HG03060 (cell line): Measurements from ENCODE around the gene EXOC6.
"Not testable (repeated sequence)": the region's sequence is repeated elsewhere in the genome, so short reads cannot be mapped to it uniquely, and the experiment has no call there.

Experiments used
- ATAC-seq: cut with Tn5 transposase; IDR thresholded peaks from one replicate; pipeline ENCODE4 v1.9.1; 2021; ENCODE audit warnings: low read depth, moderate number of reproducible peaks; ENCODE audit not compliant: unreplicated experiment

EXOC6 gene

DNA sequence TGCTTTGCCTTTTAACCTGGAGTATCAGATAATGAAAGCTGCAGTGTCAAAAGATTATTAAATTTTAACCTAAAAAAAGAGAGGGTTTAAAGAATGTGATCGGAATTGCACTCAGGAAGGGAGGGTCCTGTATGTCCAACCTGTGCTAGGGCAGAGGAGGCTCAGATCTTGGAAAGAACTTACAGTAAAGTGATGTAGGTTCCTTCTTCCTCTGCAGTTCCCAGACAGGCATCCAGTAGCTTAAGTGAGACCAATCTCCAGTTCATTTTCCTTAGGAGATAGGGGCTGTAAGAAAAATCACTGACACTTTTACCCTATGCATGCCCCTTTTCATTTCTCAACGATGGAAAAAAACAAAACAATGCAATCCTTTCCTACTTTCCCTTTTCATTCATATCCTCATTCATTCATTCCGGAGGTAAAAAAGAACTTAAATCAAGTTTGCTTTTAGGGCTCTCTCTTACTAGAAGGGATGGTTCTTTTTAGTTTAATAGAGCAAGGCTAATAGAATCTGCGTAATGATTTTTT is 28.3 kb downstream of the EXOC6 start:
- no peak for ATAC-seq

DNA sequence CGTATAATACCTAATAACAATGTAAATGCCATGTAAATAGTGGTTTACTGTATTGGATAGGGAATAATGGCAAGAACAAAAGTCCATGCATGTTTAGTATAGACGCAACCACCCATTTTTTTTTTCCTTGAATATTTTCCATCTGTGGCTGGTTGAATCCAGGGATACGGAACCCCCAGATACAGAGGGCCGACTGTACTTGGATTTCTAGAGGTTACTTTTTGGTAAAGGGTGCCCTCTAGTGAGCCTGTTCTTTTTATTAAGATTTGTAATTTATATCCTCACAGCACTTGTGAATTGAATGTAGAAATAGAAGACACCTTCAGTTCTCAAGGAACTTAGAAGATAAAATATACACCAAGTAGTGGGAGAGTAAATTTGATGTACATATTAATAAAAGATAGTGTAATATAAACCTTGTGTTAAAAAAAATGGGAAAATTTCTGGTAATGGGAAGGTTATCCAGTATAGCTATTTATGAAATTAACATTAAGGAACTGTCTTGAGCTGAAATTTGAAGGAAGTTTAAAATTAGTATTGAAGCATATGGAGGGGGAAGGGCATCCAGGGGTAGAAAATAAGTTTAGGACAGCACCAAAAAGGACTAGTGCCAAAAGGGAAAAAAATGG is 32.0 kb downstream of the EXOC6 start:
- no peak for ATAC-seq

DNA sequence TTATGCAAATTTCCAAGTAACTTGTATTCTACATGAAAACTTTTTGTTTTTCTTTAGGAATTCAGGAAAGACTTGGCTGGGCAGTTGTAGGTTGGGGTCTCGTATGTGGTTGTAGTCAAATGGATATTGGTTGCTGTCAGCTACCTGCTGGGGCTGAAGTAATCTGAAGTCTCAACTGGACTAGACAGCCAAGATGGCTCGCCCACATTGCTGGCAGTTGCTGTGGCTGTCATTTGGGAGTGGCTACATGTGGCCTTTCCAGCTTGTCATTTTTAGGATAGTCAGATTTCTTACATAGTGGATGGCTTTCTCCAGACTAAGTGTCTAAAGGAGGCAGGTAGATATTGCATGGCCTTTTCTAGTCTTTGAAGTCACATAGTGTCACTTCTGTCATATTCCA is 32.6 kb downstream of the EXOC6 start:
- no peak for ATAC-seq

DNA sequence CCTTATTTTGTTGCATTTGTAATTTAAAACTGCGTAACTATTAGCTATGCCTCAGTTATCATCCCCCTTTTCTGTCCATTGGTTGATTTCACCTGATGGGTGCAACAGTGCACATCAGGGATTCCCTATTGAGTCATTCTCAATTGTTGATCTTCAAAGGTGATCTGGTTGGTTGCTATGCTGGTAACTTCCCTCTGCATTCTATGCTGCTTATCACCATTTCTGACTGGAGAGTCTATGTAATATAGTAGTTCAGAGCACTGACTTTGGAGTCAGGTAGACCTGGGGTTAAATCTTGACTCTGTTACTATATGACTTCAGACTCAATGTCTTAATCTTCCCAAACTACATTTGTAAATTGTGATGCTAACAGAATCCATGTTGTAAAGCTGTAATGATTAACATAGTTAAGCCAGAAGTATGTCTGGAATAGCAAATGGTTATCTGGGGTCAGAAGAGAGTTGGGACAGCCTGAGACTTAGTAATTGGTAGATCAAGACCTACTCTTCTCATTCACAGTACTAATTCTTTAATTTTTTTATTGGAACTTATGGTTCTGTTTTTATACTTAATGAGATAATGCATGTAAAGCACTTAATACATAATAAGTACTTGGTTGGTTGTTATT is 38.1 kb downstream of the EXOC6 start:
- ATAC-seq, result no peak

DNA sequence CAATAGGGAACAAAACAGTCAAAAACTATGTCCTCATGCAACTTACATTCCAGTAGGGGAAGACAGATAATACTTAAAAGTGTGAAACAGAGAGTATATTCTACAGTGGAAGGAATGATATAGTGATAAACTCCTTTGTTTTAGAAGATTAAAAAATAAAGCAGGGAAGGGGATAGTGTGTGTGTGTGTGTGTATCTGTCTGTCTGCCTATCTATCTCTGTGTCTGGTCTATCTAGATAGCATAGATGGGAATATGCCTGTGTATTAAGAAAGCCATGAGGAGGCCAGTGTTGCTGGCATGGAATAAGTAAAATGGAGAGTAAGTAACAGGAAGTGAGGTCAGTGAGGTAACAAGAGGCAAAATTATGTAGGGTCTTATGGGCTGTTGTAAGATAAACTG is 42.2 kb downstream of the EXOC6 start:
- no peak for ATAC-seq

DNA sequence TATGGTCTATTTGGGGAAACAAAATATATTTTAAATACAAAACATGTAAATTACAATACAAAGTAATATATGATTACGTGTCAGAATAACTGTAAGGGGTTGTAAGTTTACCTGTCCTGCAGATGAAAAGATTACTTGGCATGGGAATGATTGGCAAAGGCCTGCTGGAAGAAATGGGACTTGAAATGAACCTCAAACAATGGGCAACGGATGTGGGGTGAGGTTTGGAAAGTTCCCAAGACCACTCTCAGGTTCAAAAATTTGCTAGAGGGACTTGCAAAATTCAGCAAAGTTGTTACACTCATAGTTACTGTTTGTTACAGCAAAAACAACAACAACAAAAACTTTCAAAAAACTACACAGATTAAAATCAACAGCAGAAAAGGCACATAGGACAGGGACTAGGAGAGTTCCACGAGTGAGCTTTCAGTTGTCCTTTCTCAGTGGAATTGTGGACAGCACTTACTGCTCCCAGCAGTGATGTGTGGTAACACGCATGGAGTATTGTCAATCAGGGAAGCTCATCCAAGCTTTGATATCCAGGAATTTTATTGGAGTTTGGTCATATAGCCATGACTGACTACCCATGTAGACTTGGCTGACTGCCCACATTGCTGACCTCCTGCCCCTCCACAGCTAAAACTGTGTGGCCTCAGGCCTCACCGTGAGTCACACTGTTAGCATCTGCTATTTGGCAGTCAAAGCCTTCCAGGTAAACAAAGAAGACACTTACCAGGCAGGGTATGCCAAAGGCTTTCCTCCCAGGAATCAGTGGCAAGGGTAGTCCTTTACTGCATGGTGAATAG is 43.8 kb downstream of the EXOC6 start:
- ATAC-seq, result no peak

DNA sequence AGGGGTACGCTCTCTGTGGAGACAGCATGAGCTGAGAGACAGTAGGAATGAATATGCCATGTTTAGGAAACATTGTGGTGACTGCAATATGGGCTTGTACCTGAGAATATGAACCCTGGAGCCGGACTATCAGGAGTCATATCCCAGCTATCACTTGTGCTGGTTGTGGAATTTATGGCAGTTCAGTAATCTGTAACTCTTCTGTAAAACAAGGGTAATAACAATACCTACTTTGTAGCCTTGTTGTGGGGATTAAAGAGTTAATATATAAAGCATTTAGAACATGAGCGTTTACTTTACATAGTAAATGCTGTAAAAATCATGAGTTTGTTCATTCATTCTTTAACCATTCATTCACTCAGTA is 44.4 kb downstream of the EXOC6 start:
- ATAC-seq, result no peak

DNA sequence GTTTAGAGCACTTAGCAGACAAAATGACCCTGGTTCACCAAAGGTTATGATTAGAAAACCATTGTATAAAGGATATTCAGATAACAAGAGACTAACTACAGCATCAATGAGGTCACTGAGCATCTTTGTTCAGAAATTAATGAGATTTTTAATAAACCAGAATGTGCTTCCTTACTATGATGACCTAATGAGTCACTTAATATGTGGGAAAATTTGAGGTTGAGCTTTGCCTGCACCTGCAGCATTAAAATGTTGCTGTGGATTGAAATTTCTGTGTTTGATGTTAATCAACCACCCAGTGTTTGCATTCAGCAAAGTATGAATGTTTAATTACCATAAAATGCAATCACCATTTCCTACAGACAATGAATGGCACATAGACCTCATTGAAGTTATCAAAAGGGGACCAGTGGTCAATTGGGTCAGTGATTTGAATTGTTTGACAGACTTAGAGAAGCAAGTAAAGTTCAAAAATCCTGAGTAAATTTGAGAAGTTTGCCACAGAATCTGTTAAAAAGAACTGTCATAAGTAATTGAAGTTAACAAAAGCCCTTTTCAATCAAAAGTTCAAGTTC is 45.8 kb downstream of the EXOC6 start:
- ATAC-seq, result no peak

DNA sequence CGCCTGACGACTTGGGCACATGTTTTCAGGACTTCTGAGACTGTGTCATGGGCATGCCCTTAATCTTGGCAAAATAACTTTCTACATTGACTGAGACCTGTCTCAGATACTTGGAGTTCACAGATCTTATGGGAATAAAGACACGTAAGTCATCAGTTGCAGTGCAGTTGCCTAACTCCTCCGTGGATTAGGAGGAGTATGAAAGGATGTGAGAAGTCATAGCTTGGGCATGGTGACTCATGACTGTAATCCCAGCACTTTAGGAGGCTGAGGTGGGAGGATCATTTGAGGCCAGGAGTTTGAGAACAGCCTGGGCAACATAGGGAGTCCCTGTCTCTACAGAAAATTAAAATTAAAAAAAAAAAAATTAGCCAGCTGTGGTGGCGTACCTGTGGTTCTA is 49.6 kb downstream of the EXOC6 start:
- ATAC-seq, result no peak

DNA sequence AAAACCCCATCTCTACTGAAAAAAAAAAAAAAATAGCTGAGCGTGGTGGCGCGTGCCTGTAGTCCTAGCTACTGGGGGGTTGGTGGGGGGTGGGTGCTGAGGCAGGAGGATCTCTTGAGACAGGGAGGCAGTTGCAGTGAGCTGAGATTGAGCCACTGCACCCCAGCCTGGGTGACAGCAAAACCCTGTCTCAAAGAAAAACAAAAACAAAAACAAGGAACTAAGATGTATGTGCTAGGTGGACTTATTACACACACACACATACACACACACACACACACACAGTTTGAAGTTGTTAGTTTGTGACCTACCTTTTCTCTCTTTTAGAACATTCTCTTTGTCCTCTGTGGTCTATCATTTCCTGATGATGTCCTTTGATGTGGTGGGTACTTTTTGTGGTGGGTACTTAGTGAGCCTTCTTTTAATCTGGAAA is 53.5 kb downstream of the EXOC6 start:
- no peak for ATAC-seq

DNA sequence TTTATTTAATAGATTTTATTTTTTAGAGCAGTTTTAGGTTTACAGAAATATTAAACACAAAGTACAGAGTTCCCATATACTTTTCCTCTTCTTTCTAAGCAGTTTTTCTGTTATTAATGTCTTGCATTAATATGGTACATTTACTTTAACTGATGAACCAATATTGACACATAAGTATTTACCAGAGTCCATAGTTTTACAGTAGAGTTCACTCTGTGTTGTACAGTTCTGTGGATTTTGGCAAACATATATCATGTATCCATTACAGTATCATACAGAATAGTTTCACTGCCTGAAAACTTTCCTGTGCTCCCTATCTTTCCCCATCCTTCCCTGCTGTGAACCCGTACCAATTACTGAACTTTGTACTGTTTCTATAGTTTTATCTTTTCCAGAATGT is 55.3 kb downstream of the EXOC6 start:
- ATAC-seq, result no peak

DNA sequence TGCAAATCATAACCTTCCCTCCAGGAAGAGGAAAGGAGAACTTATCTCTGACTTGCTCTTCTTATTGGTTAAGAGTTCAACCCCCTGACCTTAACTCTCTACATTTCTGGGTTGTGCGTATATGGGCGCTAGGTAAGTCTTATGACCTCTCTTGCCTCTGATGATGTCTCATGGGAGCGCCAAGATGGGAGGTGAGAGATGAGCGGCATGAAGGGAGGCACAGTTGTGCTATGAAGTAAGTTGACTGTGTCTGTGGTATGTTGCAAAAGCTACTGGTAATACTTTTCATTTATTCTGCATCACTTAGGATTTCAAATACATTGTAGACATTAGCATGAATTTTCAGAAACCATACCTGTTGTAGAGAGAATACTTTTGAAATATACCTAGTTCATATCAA is 59.0 kb downstream of the EXOC6 start:
- ATAC-seq, result no peak

DNA sequence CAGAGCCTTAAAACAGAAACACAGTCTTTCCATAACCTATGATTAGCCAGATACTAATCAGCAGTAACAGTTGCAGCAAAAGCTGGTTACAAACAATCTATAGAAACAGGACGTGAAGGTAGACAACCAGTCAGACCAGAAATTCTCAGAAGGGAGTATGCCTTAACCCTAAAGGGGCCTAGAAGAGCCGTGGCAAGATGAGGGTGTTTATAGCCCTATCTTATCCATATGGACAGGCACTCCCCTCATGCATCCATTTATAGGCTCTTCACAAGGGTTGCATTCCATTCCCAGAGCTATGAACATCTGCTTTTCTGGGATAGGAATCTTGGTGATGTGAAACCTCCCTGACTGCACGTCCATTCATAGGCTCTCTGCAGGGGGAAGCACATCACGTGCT is 64.3 kb downstream of the EXOC6 start:
- ATAC-seq, result not testable (repeated sequence)

DNA sequence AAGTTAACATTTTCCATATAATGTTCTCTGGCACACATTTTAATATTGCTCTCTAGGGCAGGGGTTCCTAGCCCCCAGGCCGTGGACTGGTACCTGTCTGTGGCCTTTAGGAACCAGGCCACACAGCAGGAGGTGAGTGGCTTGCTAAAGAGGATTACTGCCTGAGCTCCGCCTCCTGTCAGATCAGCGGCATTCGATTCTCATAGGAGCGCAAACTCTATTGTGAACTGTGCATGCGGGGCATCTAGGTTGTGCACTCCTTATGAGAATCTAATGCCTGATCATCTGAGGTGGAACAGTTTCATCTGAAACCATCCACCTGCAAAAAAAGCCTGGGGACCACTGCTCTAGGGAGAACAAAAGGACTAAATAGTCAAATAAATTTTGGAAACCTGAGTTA is 65.7 kb downstream of the EXOC6 start:
- no peak for ATAC-seq

DNA sequence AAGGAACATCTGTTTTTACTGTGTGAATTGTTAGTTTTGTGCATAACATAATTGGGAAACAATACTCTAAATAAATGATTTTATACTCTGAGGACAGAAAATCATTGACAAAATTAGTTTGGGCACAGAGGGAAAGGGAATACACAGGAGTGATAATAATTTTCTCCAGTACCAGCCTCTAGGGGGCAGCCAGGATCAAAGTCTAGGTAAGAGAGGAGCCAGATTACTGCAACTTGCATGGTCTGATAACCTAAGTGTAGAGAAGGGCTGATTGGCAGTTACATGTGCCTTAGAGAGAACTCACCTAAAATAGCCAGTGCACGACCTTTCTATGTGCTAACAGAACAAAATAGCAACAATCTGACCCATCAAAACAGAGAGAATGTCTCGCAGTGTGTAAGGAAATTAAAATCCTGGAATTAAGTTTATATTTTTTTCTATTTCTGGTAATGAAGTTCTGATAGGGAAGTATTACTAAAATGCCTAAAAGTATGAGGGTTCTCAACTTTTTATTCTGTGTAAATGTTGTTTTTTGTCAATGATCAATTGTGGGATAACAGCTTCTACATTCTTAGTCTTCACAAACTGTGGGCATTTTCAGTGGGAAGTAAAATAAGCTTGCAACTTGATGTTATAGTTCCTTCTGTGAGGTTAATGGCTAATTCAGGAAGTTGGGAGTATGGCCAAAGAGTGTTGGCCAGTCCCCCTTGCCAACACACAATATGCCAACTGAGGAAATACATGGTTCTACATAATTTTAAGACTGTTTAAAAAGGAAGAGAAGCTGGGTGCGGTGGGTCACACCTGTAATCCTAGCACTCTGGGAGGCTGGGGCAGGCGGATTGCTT is 66.4 kb downstream of the EXOC6 start:
- no peak for ATAC-seq

DNA sequence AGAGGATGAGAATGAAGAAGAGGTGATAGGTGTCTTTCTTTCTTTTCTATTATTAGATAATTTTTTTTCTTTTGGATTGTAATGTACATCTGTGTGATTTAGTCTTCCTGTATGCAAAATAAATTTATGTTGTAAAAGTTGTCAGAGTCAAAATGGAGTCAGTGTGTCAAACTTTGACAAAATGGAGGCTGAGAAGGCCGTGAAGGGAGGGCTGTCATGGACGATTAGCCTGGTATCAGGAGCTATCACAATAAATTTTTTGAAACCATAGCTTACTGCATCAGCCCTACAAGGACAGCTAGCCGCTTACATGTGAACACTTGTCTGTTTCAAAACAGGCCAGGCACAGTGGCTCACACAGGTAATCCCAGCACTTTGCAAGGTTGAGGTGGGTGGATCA is 67.6 kb downstream of the EXOC6 start:
- ATAC-seq, result no peak

DNA sequence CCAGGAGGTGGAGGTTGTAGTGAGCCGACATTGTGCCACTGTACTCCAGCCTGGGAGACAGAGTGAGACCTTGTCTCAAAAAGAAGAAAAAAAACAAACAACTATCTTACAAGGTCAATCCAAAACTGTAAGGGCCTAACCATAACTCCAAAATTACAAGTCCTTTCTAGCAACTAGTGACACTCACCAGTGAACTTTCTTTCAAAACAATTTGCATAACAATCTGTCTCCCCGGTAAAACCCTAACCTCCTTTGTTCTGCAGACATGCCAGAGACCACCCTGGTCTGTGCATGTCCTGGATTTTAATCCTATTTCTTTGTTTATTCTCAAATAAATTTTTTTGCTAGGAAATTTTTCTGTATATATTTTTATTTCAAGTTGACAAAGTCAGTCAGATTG is 68.1 kb downstream of the EXOC6 start:
- no peak for ATAC-seq

DNA sequence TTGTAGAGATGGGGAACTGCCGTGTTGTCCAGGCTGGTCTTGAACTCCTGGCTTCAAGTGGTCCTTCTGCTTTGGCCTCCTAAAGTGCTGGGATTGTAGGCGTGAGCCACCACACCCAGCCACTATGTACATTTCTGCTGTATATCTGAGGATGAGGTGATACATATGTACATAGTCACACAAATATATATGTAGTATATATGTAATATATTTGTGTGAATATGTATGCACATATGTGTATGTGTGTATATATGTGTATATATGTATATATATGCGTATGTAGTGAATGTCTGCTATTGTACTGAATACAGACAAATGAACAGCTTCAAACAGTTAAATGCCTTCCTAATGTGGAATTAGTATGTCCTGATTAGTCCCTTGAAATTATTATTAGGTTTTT is 70.3 kb downstream of the EXOC6 start:
- no peak for ATAC-seq

DNA sequence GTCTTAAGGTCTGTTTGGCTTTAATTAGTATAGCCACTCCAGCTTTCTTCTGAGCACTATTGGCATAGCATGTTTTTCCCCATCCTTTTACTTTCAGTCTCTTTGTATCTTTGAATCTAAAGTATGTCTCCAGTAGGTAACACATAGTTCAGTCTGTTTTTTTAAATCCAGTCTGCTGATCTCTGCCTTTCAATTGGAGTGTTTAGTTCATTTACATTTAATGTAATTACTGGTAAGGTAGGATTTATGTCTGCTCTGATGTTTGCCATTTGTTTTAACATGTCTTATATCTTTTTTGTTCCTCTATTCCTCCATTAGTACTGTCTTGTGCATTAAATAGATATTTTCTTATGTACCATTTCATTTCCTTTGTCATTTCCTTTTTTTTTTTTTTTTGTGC is 72.5 kb downstream of the EXOC6 start:
- no peak for ATAC-seq

DNA sequence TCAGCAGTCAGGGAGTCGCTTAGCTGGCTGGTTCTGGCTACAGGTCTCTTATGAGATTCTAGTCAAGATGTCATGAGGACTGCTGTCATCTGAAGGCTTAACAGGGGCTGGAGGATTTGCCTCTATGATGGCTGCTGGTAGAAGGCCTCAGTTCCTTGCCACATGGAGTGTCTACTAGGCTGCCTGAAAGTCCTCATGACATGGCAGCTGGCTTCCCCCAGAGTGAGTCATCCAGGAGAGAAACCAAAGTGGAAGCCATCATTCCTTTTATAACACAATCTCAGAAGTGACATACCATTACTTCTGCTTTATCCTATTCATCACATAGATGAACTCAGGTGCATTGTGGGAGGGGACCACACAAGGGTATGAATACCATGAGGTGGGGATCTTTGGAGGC is 75.1 kb downstream of the EXOC6 start:
- no peak for ATAC-seq
